ENCODE measurements around the gene HES3. TPM values are rescaled to one million over a fixed set of nuclear protein-coding genes. Genes with fewer than 3 reads are reported as not detected.

The HES3 gene
- total and polyA plus RNA-seq, 8 donors, result not detected

DNA sequence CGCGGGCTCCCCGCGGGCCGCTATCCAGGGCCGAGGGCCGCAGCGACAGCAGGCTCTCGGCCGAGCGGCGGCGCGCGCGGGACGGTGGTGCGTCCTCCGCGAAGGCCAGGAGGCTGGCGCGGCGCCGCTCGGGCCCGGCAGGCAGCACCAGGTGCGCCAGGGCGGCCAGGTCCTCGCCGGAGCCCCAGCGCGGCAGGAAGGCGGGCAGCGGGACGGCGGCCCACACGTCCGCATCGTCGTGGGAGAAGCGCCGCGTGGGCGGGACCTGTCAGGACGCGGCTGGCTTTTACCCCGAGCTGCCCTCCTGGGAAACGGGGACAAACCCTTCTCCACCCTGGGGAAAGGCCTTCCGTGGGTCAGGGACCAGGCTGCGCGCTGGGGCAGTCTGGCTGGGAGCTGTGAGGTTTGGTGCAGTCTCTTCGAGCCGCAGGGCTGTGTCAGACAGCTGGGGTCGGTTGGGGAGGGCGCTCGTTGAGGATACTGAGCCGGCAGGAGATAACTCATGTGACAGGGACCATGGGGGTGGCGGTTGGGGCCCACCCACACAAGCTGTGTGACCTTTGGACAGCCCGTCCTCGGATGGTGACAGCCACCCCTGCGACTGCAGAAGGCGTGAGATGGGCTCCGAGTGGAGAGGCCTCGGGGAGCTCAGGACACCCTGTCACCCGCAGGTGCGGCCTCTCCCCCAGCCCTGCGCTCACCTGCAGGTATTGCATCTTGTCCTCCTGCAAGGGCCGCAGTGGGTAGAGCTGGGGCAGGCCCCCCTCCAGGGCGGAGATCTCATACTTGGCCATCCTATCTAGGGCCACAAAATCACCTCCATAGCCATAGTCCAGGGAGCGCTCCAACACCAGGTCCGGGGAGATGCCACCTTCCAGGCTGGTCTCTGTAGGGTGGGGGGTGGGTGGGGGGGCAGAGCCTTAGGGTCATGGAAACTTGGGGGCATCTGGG, 6.0 kb downstream of the HES3 start:
- Histone ChIP-seq H3K27ac (no peak overlapping the region), H3K36me3 (no peaks in the 10 kb centered on the region), H3K4me1 (no peaks in the 10 kb centered on the region), H3K4me3 (no peak overlapping the region), H3K27me3 (peaks cover 0 to 13% (median 2%) of the 10 kb centered on the region in 4 donors), H3K9me3 (no peaks in the 10 kb centered on the region)
- 11 to 12% methylated on average over 51 to 71 of the region's 71 CpGs for WGBS, 2 donors
- peak in 1 of 6 donors; percentile 69 for DNase-seq
- intact Hi-C loops (cut with DNase I), result loop anchor here in 2 of 3 donors (5.0 to 10.0 kb wide), 4 partner anchors 92 to 195 kb away; no protein-coding TSS in a partner anchor
- no peak for ATAC-seq
- no peak for FAIRE-seq
- no peak for TF ChIP-seq CTCF (IDR thresholded peaks at IDR 0.05)

- no peak overlapping the region for H3K4me3 ChIP-seq
- DNase-seq (peak in 1 of 6 donors; percentile 71), ATAC-seq (no peak), FAIRE-seq (no peak)
- 68 to 79% methylated on average over 19 of the region's 19 CpGs for WGBS, 2 donors
- intact Hi-C loops (cut with DNase I), result loop anchor here in 1 of 3 donors (5.0 kb wide), 2 partner anchors 91 to 156 kb away; no protein-coding TSS in a partner anchor
- H3K36me3 ChIP-seq, result no peaks in the 10 kb centered on the region
- no peak for TF ChIP-seq CTCF (IDR thresholded peaks at IDR 0.05)
- H3K27me3 ChIP-seq, result peaks cover 0 to 3% (median under 1%) of the 10 kb centered on the region in 4 donors
- no peak overlapping the region for H3K27ac ChIP-seq
- H3K9me3 ChIP-seq, result no peaks in the 10 kb centered on the region
- H3K4me1 ChIP-seq, result no peaks in the 10 kb centered on the region
These were observed 7.3 kb downstream of the HES3 start for GRCh38 chr1:6251233-6251632.

DNA sequence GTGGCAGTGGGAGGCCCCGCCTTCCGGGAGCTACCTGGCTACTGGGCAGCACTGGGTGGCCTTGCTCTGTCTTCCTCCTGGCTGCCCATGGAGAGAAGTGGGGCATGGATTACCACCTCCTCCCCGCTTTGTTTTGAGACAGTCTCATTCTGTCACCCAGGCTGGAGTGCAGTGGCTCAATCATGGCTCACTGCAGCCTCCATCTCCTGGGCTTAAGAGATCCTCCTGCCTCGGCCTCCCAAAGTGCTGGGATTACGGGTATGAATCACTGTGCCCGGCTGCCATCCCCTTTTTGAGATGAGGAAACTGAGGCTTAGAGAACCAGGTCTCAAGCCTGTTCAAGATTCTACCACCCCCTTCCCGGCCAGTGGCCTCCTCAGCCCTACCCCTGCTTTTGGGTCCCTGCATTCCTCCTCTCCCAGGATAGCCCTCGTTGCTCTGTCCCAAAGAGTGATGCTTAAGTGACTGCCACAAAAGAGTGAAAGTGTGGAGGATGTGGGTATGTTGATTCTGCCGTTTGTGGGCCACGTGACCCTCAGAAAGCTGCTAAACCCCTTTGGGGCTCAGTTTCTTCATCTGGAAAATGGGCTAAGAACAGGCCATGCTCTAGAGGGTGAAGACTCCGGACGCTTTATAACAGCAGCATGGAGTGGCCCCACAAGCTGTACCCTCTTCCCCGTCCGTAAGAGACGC, 7.8 kb downstream of the HES3 start:
- DNase-seq, result no peak
- no peak for TF ChIP-seq CTCF (IDR thresholded peaks at IDR 0.05)
- no peaks in the 10 kb centered on the region for H3K27me3 ChIP-seq
- intact Hi-C loops (cut with DNase I), result loop anchor here in 1 of 3 donors (5.0 kb wide), 2 partner anchors 90 to 155 kb away; no protein-coding TSS in a partner anchor
- H3K36me3 ChIP-seq, result no peaks in the 10 kb centered on the region
- no peak overlapping the region for H3K4me3 ChIP-seq
- no peak for ATAC-seq
- H3K4me1 ChIP-seq, result no peaks in the 10 kb centered on the region
- WGBS, 2 donors, result 67 to 85% methylated on average over 15 of the region's 15 CpGs
- H3K9me3 ChIP-seq, result no peaks in the 10 kb centered on the region
- FAIRE-seq, result no peak
- H3K27ac ChIP-seq, result no peak overlapping the region

DNA sequence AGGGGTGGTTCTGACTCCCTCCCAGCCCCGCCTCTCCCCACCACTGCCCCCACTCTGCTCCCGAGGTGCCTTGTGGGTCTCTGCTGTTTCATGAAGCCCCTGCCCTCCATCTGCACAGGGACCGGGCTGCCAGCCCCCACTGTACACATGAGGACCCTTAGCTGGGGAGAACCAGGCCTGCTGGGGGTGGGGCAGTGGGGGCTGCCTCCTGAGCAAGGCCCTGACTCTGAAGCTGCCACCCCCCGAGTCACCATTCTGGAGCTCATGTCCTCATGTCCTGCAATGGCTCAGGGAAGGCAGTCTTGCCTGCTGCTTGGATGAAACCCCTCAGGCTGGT, 8.4 kb downstream of the HES3 start:
- Histone ChIP-seq H3K4me1 (no peaks in the 10 kb centered on the region), H3K27ac (no peak overlapping the region), H3K27me3 (no peaks in the 10 kb centered on the region), H3K36me3 (no peaks in the 10 kb centered on the region), H3K4me3 (no peak overlapping the region), H3K9me3 (no peaks in the 10 kb centered on the region)
- WGBS, 2 donors, result 65 to 80% methylated on average over 4 of the region's 4 CpGs
- DNase-seq (peak in 1 of 6 donors; percentile 46), ATAC-seq (no peak), FAIRE-seq (no peak)
- intact Hi-C loops (cut with DNase I), result loop anchor here in 1 of 3 donors (5.0 kb wide), 2 partner anchors 90 to 155 kb away; no protein-coding TSS in a partner anchor
- no peak for TF ChIP-seq CTCF (IDR thresholded peaks at IDR 0.05)
